ENCODE data around the gene MYH9. TPM values are rescaled to one million over a fixed set of nuclear protein-coding genes. Genes with fewer than 3 reads are reported as not detected.
A peak's percentile ranks its signal among the peaks of the same experiment; 100 is the strongest.
"Not testable (repeated sequence)": the region's sequence is repeated elsewhere in the genome, so short reads cannot be mapped to it uniquely, and the experiment has no call there.

Gene MYH9
- total RNA-seq, 1 donor from 2014 or later, result 204 TPM

DNA sequence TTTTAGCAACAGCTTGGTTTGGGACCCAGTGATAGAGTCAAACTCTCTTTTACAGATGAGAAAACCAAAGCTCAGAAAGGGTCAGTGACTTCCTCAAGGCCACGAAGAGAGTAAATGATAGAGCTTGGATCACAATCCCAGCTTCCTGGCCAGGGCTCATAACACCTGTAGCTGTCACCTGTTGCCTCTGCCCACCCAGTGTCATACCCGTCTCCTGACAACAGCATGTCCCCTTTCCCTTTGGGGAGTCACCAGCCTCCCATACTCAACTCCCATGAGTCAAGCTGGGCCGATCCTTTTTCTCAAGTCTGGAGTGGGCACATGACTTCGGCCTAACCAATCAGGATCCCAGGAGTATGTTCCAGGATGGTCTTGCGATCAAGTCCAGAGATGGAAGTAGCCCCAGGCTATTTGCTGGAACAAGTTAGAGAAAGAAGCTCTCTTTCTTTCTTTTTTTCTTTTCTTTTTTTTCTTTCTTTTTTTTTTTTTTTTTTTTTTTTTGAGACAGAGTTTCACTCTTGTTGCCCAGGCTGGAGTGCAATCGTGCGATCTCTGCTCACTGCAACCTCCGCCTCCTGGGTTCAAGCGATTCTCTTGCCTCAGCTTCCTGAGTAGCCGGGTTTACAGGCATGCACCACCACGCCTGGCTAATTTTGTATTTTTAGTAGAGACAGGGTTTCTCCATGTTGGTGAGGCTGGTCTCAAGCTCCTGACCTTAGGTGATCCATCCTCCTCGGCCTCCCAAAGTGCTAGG, 27.8 kb upstream of the MYH9 start:
- ATAC-seq (no peak), DNase-seq (ENCODE audit: low spot score) (no peak)

- DNase-seq (ENCODE audit: low spot score), result no peak
- no peak for ATAC-seq
Observed at GRCh38 chr22:36413022-36413775, 25.4 kb upstream of the MYH9 start.

- no peak for ATAC-seq
- no peak for DNase-seq (ENCODE audit: low spot score)
Observed at GRCh38 chr22:36411589-36412258, 24.0 kb upstream of the MYH9 start.

GRCh38 chr22:36409911-36410756, 22.4 kb upstream of the MYH9 start:
- DNase-seq (ENCODE audit: low spot score) (peak; percentile 95), ATAC-seq (peak; percentile 99)

GRCh38 chr22:36409554-36409910, 21.8 kb upstream of the MYH9 start:
- DNase-seq (ENCODE audit: low spot score); ATAC-seq: not testable (repeated sequence)

DNA sequence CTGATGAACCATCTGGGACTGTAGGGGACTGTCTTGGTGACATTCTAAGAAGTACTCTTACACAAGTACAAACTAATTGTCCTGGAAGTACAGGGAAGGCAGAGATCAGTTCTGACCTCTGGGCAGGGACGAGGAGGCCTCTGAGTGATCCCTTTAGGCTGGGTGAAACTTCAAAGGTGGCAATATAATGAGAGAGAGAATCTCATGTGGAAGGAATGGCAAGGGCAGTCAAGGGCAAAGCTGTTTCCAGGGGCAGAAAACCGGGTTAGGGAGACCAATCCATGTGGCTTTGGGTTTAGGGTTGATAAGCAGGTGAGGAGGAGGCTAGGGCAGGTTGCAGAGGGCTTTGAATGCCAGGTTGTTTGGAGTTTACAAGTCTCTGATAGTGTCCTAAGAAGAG, 21.3 kb upstream of the MYH9 start:
- DNase-seq (ENCODE audit: low spot score) (no peak), ATAC-seq (no peak)

- no peak for ATAC-seq
- no peak for DNase-seq (ENCODE audit: low spot score)
Observed at GRCh38 chr22:36406721-36407120, 19.0 kb upstream of the MYH9 start.

DNA sequence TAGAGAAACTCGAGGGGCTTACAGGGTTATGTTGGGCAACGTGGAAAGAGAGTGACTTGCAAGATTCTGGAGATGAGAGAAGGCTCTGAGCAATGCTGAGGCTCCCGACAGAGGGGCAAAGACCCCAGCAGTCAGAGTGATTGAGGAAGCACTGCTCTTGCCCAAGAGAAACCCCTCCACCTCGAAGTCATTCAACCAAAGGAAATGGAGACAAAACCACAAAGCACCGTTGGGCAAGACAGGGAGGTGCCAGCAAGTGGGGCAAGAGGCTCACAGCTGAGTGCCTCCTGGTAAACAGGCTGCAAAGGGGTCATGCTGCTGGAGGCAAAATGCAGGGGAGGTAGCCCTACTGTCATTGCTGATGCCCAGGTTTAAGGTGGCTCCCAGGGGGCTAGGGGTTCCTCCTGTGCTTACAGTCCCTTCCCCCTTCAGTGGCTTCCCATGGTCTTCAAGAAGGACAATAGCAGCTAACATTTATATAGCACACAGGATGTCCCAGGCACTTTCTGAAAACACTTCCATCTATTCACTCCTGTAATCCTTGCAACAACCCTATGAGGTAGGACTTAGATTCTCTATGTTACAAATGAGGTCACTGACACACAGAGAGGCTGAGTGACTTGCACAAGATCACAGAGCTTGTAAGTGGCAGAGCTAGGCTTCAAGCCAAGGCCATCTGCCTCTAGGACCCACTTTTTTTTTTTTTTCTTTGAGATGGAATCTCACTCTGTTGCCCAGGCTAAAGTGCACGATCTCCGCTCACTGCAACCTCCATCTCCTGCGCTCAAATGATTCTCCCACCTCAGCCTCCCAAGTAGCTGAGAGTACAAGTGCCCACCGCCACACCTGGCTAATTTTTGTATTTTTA, 18.1 kb upstream of the MYH9 start:
- DNase-seq (ENCODE audit: low spot score), result peak; percentile 53
- no peak for ATAC-seq

GRCh38 chr22:36405221-36405661, 17.5 kb upstream of the MYH9 start:
- ATAC-seq (no peak), DNase-seq (ENCODE audit: low spot score) (no peak)

GRCh38 chr22:36404446-36404845, 16.7 kb upstream of the MYH9 start:
- ATAC-seq, result no peak
- DNase-seq (ENCODE audit: low spot score), result no peak

GRCh38 chr22:36399472-36399778, 11.7 kb upstream of the MYH9 start:
- DNase-seq (ENCODE audit: low spot score) (no peak), ATAC-seq (no peak)

DNA sequence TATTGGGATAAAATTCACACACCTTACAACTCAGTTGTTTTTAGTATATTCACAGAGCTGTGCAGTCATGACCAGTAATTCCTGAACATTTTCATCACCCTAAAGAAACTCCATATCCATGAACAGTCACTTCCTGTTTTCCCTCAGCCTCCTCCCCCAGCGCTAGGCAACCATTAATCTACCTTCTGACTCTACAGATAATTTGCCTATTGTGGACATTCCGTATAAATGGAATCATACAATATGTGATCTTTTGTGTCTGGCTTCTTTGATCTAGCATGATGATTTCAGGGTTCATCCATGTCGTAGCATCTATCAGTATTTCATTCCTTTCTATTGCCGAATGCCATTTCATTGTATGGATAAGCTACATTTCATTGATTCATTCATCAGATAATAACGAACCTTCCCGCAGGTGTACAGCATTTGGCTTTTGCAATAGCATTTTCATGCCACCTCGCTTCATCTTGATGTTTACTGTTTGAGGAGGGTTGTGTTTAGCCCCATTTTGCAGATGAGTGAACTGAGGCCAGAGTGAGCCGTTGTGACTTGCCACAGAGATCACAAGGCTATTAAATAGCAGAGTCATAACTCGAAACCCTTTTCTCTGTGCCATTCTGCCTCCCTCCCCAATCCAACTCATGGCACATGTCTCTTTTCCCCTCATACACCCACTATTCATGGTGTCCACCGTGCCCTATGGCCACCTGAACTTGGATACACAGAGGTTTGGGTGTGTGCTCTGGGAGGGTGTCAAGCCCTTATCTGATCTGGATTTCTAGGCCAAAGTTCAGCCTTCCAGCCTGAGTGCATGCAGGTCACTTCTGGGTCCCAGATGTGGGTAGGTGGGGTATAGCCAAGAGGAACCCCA, 11.1 kb upstream of the MYH9 start:
- ATAC-seq (peak; percentile 65), DNase-seq (ENCODE audit: low spot score) (no peak)

DNA sequence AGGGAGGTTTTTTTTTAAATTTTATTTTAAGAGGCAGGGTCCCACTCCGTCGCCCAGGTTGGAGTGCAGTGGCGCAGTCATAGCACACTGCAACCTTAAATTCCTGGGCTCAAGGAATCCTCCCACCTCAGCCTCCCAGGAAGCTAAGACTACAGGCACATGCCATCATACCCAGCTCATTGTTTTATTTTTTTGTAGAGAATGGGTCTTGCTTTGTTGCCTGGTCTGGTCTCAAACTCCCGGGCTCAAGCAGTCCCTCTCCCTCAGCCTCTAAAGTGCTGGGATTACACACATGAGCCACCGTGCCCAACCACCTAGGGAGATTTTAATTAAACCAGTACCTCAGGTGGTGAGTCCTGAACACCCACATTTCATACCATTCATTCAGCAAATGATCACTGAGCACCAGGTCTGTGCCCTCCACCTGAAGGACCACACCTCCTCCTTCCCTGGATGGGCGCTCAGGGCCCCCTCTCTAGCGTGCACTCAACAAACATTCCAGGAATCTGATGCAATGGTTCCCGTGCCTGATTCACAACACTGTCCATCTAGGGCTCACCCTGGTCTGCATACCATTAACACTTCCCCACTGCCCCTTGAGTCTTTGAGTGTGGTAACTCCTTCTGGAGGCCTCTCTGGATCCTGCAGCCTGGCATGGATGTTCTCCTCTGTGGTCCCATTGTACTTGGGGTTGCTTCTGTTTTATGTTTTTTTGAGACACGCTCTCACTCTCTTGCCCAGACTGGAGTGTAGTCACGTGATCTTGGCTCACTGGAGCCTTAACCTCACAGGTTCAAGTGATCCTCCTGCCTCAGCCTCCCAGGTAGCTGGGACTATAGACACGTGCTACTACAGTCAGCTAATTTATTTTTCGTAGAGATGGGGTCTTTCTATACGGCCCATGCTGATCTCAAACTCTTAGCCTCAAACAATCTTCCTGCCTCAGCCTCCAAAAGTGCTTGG, 9.6 kb upstream of the MYH9 start:
- no peak for DNase-seq (ENCODE audit: low spot score)
- ATAC-seq, result no peak

- no peak for DNase-seq (ENCODE audit: low spot score)
- peak; percentile 12 for ATAC-seq
Observed at GRCh38 chr22:36395915-36396314, 8.1 kb upstream of the MYH9 start.

GRCh38 chr22:36395055-36395849, 7.5 kb upstream of the MYH9 start:
- ATAC-seq (peak; percentile 69), DNase-seq (ENCODE audit: low spot score) (no peak)

- ATAC-seq (no peak), DNase-seq (ENCODE audit: low spot score) (no peak)
Observed at GRCh38 chr22:36391638-36392037, 3.9 kb upstream of the MYH9 start.

GRCh38 chr22:36389122-36389521, 1.4 kb upstream of the MYH9 start:
- not testable (repeated sequence) for DNase-seq (ENCODE audit: low spot score); ATAC-seq
